ENCODE data around the gene SMC1A.

- TF ChIP-seq POLR2AphosphoS5 (IDR thresholded peaks at IDR 0.05; ENCODE audit: borderline replicate concordance, low read depth, low read length) = no peak; the same call in 1 of the 2 replicates
- TF ChIP-seq EZH2 (IDR thresholded peaks at IDR 0.05) = no peak
- no peak for TF ChIP-seq FOXP2 (optimal IDR thresholded peaks at IDR 0.05; ENCODE audit: control extremely low read depth, extremely low read length, insufficient read depth)
Measured at GRCh38 chrX:53374923-53375322, 47.5 kb downstream of the SMC1A start.
